B cell (primary cell): ENCODE measurements around the gene DCPS. TPM values are rescaled to one million over a fixed set of nuclear protein-coding genes. Genes with fewer than 3 reads are reported as not detected.
A peak's percentile ranks its signal among the peaks of the same experiment; 100 is the strongest.

Experiments used
- ATAC-seq: fragments of 200-7000 bp; cut with Tn5 transposase; one replicate; pipeline ENCODE4 v1.10.0; 2021; ENCODE audit warnings: low read depth, mild to moderate bottlenecking, moderate number of reproducible peaks, moderate library complexity
- CTCF ChIA-PET: fragments of 350-600 bp; sonication (Branson Sonifier 250); formaldehyde crosslinking; loops from one replicate; lab custom pipeline; 2021; ENCODE audit warnings: antibody characterized with exemption, inconsistent platforms; lab: Charles Lee
- POLR2A ChIA-PET: fragments of 350-600 bp; sonication (Branson Sonifier 250); formaldehyde crosslinking; loops from one replicate; lab custom pipeline; 2021; ENCODE audit warnings: antibody characterized with exemption; lab: Charles Lee
- DNase-seq: peaks from one replicate; pipeline ENCODE4 v3.0.0; 2013
- H2AFZ ChIP-seq: 2 replicates; pipeline ENCODE4 v1.6.1; 2012; ENCODE audit warnings: mild to moderate bottlenecking, low read depth, low read length; ENCODE audit not compliant: insufficient read depth, poor library complexity, severe bottlenecking
- H3K27ac ChIP-seq, 2 donors: 1 replicate in 1 of 2; 2 replicates in 1 of 2; pipeline ENCODE4 v1.5.1; 2012 to 2013; ENCODE audit warnings: low read length in 2 of 2, mild to moderate bottlenecking in 2 of 2, moderate library complexity in 1 of 2
- H3K27me3 ChIP-seq, 4 experiments: fragments of 200-600 bp in 1 of 4; sonication (generic) in 1 of 4; replicated peaks in 1 of 4; 1 replicate in 2 of 4; 2 replicates in 2 of 4; pipeline versions ENCODE4 v1.6.1 to v1.7.0; 2013 to 2016; ENCODE audit warnings: low read length in 3 of 4, mild to moderate bottlenecking in 2 of 4, mixed read lengths in 1 of 4, moderate library complexity in 1 of 4; ENCODE audit not compliant: insufficient read depth in 4 of 4, control insufficient read depth in 3 of 4; ENCODE audit errors: control extremely low read depth in 1 of 4
- H3K36me3 ChIP-seq, 2 experiments: replicated peaks in 1 of 2; 1 replicate in 1 of 2; 2 replicates in 1 of 2; pipeline versions ENCODE4 v1.6.1 to v1.7.1; 2013; ENCODE audit warnings: low read length in 1 of 2; ENCODE audit not compliant: insufficient read depth in 2 of 2, control insufficient read depth in 1 of 2; ENCODE audit errors: control extremely low read depth in 1 of 2, extremely low read depth in 1 of 2
- H3K4me1 ChIP-seq, 2 donors: fragments of 200-600 bp in 1 of 2; sonication (generic) in 1 of 2; 1 replicate in 1 of 2; 2 replicates in 1 of 2; pipeline versions ENCODE4 v1.5.1 to v1.6.1; 2013 to 2017; ENCODE audit warnings: low read length in 2 of 2; ENCODE audit not compliant: control insufficient read depth in 2 of 2, insufficient read depth in 2 of 2
- H3K4me2 ChIP-seq: replicated peaks from 2 replicates; pipeline ENCODE3; 2012; ENCODE audit warnings: mild to moderate bottlenecking, low read depth, low read length; ENCODE audit not compliant: poor library complexity, severe bottlenecking
- H3K4me3 ChIP-seq, 5 experiments: fragments of 200-600 bp in 1 of 5; sonication (generic) in 1 of 5; 1 replicate in 3 of 5; 2 replicates in 2 of 5; pipeline versions ENCODE4 v1.5.1 to v1.7.0; 2011 to 2016; ENCODE audit warnings: low read length in 4 of 5, mild to moderate bottlenecking in 4 of 5, low read depth in 2 of 5, control low read depth in 1 of 5, moderate library complexity in 1 of 5; ENCODE audit not compliant: insufficient read depth in 1 of 5; ENCODE audit errors: control extremely low read depth in 1 of 5, extremely low read depth in 1 of 5
- H3K79me2 ChIP-seq: fragments of 200-600 bp; sonication (generic); one replicate; pipeline ENCODE4 v1.6.0; 2016; ENCODE audit warnings: low read length; ENCODE audit not compliant: control insufficient read depth, insufficient read depth
- H3K9ac ChIP-seq: fragments of 200-600 bp; sonication (generic); 2 replicates; pipeline ENCODE4 v1.6.1; 2017; ENCODE audit warnings: mild to moderate bottlenecking, low read length, moderate library complexity
- H3K9me3 ChIP-seq, 3 donors: one replicate each; pipeline versions ENCODE4 v1.6.1 to v1.7.1; 2013; ENCODE audit warnings: low read length in 2 of 3; ENCODE audit not compliant: control insufficient read depth in 2 of 3, insufficient read depth in 1 of 3; ENCODE audit errors: control extremely low read depth in 1 of 3
- H4K20me1 ChIP-seq: 2 replicates; pipeline ENCODE4 v1.6.0; 2012; ENCODE audit warnings: mild to moderate bottlenecking, low read length; ENCODE audit not compliant: insufficient read depth, control insufficient read depth, poor library complexity, severe bottlenecking
- H3K27ac Mint-ChIP-seq: one replicate; pipeline ENCODE4 v1.8.0; 2021; ENCODE audit warnings: mixed read lengths
- H3K27me3 Mint-ChIP-seq: one replicate; pipeline ENCODE4 v1.8.0; 2021; ENCODE audit warnings: mixed read lengths
- H3K4me1 Mint-ChIP-seq: one replicate; pipeline ENCODE4 v1.8.0; 2021; ENCODE audit warnings: mixed read lengths
- H3K4me3 Mint-ChIP-seq: one replicate; pipeline ENCODE4 v1.8.0; 2021; ENCODE audit warnings: mixed read lengths
- H3K9me3 Mint-ChIP-seq: one replicate; pipeline ENCODE4 v1.8.0; 2022; ENCODE audit warnings: mixed read lengths; ENCODE audit not compliant: insufficient read depth
- CTCF ChIP-seq: fragments of 200-600 bp; IDR thresholded peaks from one replicate; pipeline ENCODE4 v1.8.0; 2022; ENCODE audit warnings: antibody characterized with exemption, mild to moderate bottlenecking
- EZH2 ChIP-seq: IDR thresholded peaks from 2 replicates; pipeline ENCODE4 v1.6.1; 2012; ENCODE audit warnings: borderline replicate concordance, low read depth, mild to moderate bottlenecking, moderate library complexity, low read length; ENCODE audit not compliant: insufficient read depth, poor library complexity, severe bottlenecking
- WGBS: methylation state at CpG from one replicate; pipeline ENCODE4 v1.1.5; 2013; ENCODE audit warnings: missing lambda C conversion rate; ENCODE audit not compliant: insufficient coverage; 5-methylcytosine and 5-hydroxymethylcytosine counted together
- intact Hi-C: fragments of 100-400 bp; cut with micrococcal nuclease; formaldehyde crosslinking; loops from one replicate; pipeline ENCODE4 v1.10.0; 2022
- polyA plus RNA-seq: library from polyadenylated mRNA; depleted of rRNA; stranded (reverse); fragments of >200 nt; gene quantifications from 2 replicates; pipeline ENCODE4 v1.2.3, GENCODE V29; 2012
- total RNA-seq, 2 donors: library from RNA; stranded (reverse); fragments of 120-200 nt in 1 of 2; gene quantifications; 1 replicate in 1 of 2; 2 replicates in 1 of 2; pipeline versions ENCODE4 v1.2.3 to v1.2.4, GENCODE V29; 2013 to 2022

DCPS gene
- total and polyA plus RNA-seq, 2 donors (not counting 1 experiment from before 2014, with no cell fraction given), result 21.7 to 37.1 TPM

GRCh38 chr11:126268708-126269579 is 34.9 kb upstream of the DCPS start, which contains the start of the genes FOXRED1 and SRPRA:
Gene FOXRED1 (plus strand): TSS chr11:126269154. CDS start chr11:126269207, 53 bp downstream.
Gene SRPRA (minus strand): TSS chr11:126268895. CDS start chr11:126268804, 91 bp downstream.
- intact Hi-C loops, result loop anchor here (1.0 to 10.0 kb wide), 6 partner anchors 14 to 674 kb away; partner anchors contain the start of genes CDON, DCPS, FAM118B and HYLS1
- peak within 1 kb of the TSS; percentile 93 for H3K27ac Mint-ChIP-seq
- Histone ChIP-seq H3K4me1 (peaks cover 14 to 20% of the 10 kb centered on the region in 2 donors), H3K79me2 (peaks cover 41% of the 10 kb centered on the region), H3K27ac (peak within 1 kb of the TSS; percentile 94 to 95), H3K9ac (peak within 1 kb of the TSS; percentile 86), H3K27me3 (no peaks in the 10 kb centered on the region), H2AFZ (peak within 1 kb of the TSS; percentile 84), H3K4me3 (peak within 1 kb of the TSS; percentile 83 to 98 (median 89)), H3K4me2 (peak within 1 kb of the TSS; percentile 86), H4K20me1 (no peaks in the 10 kb centered on the region), H3K36me3 (peaks cover 2 to 48% of the 10 kb centered on the region in 2 experiments), H3K9me3 (no peaks in the 10 kb centered on the region)
- H3K27me3 Mint-ChIP-seq, result no peaks in the 10 kb centered on the region
- POLR2A ChIA-PET, result interaction anchor here (0.5 to 1.6 kb wide), 5 partner anchors 13 to 58 kb away, joined by 3 to 9 read pairs (median 5); partner anchors contain the start of genes DCPS, FAM118B, RPUSD4 and TIRAP
- H3K4me3 Mint-ChIP-seq, result peak within 1 kb of the TSS; percentile 96
- peak; percentile 99 for ATAC-seq
- H3K4me1 Mint-ChIP-seq, result peaks cover 36% of the 10 kb centered on the region
- under 1% methylated on average over 63 of the region's 64 CpGs for WGBS
- no peaks in the 10 kb centered on the region for H3K9me3 Mint-ChIP-seq
- CTCF ChIA-PET, result interaction anchor here (0.7 kb wide), 1 partner anchor 130 kb away, joined by 8 read pairs; no protein-coding TSS in a partner anchor
- DNase-seq, result peak; percentile 99
- TF ChIP-seq EZH2, result no peak
- TF ChIP-seq CTCF, result no peak
